Fibroblast of pulmonary artery (primary cell): ENCODE measurements around the gene ANO1.
A peak's percentile ranks its signal among the peaks of the same experiment; 100 is the strongest.

ENCODE experiments used
- DNase-seq: peaks from one replicate; pipeline ENCODE4 v3.0.0-alpha.2; 2010; ENCODE audit warnings: low read depth
- H3K4me3 ChIP-seq: replicated peaks from 2 replicates; pipeline ENCODE4 v1.5.1; 2011; ENCODE audit warnings: low read depth, mild to moderate bottlenecking, control low read depth, low read length, moderate library complexity
- CTCF ChIP-seq: IDR thresholded peaks from 2 replicates; pipeline ENCODE4 v1.5.1; 2011; ENCODE audit warnings: mild to moderate bottlenecking, control low read depth, low read length, inconsistent platforms; ENCODE audit errors: missing control alignments

The ANO1 gene

GRCh38 chr11:70077411-70078094, 564 bp upstream of the ANO1 start:
- no peak for DNase-seq
- no peak for TF ChIP-seq CTCF
- no peak overlapping the region for H3K4me3 ChIP-seq

- no peak for TF ChIP-seq CTCF
- H3K4me3 ChIP-seq: no peak overlapping the region
- DNase-seq: no peak
Observed at GRCh38 chr11:70078781-70079616, 882 bp downstream of the ANO1 start.

- no peak for TF ChIP-seq CTCF
- no peak overlapping the region for H3K4me3 ChIP-seq
- no peak for DNase-seq
Observed at GRCh38 chr11:70079691-70080090, 1.6 kb downstream of the ANO1 start.

GRCh38 chr11:70080763-70081162, 2.6 kb downstream of the ANO1 start:
- TF ChIP-seq CTCF: no peak
- no peak for DNase-seq

GRCh38 chr11:70082829-70083228, 4.7 kb downstream of the ANO1 start:
- no peak for DNase-seq
- H3K4me3 ChIP-seq: no peak overlapping the region
- TF ChIP-seq CTCF: peak; percentile 26

More at GRCh38 chr11:70080763-70081162, 2.6 kb downstream of the ANO1 start:
- H3K4me3 ChIP-seq: no peak overlapping the region

- DNase-seq: no peak
- no peak overlapping the region for H3K4me3 ChIP-seq
- TF ChIP-seq CTCF: no peak
Observed at GRCh38 chr11:70084046-70084984, 6.2 kb downstream of the ANO1 start.
